NCI-H748 (cell line): ENCODE measurements around the gene OSBPL9.
"Not testable (repeated sequence)": the region's sequence is repeated elsewhere in the genome, so short reads cannot be mapped to it uniquely, and the experiment has no call there.

Experiments used
- DNase-seq: peaks from one replicate; lab custom pipeline; 2025; ENCODE audit not compliant: unreplicated experiment; lab: John Stamatoyannopoulos, UW

The OSBPL9 gene

GRCh38 chr1:51634618-51635017, 17.7 kb downstream of the OSBPL9 start:
- DNase-seq = no peak

GRCh38 chr1:51635615-51636014, 18.7 kb downstream of the OSBPL9 start:
- no peak for DNase-seq

GRCh38 chr1:51636191-51636590, 19.3 kb downstream of the OSBPL9 start:
- no peak for DNase-seq

- no peak for DNase-seq
These were observed 20.1 kb downstream of the OSBPL9 start for GRCh38 chr1:51636764-51637522.

GRCh38 chr1:51638350-51638749, 21.5 kb downstream of the OSBPL9 start:
- DNase-seq = no peak

- DNase-seq = no peak
These were observed 22.8 kb downstream of the OSBPL9 start for GRCh38 chr1:51639694-51640093.

DNA sequence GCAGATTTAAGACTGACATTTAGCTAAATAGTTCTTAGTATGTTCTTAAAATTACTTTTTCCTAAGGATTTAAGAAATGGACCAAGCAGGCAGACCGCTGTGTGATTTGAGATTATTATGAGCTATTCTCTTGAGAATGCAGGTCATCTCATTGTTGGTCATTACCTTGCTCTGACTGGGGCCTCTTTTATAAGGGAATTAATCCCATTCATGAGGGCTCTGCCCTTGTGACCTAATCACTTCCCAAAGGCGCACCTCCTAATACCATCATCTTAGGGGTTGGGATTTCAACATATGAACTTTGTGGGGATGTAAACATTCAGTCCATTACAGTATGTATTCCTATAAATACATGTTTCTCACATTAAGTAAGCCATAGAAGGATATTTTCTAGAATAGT, 24.2 kb downstream of the OSBPL9 start:
- DNase-seq = no peak

- DNase-seq = no peak
These were observed 25.8 kb downstream of the OSBPL9 start for GRCh38 chr1:51642739-51643142.

DNA sequence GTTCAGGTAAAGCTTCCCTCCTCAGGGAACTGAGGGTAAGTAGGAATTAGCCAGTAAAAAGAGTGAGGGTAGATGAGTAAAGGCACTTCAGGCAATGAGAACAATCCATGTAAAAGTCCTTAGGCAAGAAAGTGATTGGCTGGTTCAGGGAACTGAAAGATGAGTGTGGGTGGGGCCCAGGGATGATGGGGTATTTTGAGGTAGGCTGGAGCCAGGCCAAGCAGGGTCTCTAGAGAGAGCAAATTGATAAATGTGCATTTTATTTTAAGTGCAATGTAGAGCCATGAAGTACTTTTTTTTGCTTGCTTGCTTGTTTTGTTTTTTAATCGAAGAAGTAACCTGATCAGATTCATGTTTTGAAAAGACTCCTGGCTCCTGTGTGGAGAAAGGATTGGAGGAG, 26.5 kb downstream of the OSBPL9 start:
- DNase-seq = no peak

GRCh38 chr1:51644020-51644419, 27.1 kb downstream of the OSBPL9 start:
- DNase-seq = no peak

DNA sequence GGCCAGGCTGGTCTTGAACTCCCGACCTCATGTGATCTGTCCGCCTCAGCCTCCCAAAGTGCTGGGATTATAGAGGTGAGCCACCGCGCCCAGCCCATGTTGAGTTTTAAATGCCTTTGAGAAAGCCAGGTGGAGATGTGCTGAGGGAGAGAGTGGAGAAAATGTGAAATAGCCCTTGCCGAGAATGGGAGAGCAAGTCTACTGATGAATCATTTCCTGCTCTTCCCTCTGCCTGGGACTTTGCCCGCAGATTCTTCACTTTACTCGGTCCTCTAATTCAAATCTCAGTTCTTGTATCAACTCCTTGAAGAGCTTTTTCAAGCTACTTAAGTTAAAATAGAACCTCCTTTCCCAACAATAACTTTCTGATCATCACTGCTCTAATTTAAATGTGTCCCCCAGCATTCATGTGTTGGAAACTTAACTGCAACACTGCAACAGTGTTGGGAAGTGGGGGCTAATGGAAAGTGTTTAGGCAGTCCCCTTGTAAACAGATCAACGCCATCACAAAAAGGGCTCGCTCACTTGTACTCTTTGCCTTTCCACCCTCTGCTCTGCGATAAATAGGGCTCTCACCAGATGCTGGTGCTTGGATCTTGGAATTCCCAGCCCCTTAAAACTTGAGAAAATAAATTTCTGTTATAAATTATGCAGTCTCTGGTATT, 27.8 kb downstream of the OSBPL9 start:
- no peak for DNase-seq

DNA sequence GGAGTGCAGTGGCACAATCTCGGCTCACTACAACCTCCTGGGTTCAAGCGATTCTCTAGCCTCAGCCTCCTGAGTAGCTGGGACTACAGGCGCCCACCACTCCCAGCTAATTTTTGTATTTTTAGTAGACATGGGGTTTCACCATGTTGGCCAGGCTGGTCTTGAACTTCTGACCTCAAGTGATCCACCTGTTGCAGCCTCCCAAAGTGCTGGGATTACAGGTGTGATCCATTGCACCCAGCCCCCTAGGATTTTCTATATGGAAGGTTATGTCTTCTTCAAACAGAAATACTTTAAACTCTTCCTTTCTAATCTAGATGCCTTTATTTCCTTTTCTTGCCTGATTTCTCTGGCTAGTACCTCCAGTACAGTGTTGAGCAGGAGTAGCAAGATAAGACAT, 29.7 kb downstream of the OSBPL9 start:
- DNase-seq = not testable (repeated sequence)

DNA sequence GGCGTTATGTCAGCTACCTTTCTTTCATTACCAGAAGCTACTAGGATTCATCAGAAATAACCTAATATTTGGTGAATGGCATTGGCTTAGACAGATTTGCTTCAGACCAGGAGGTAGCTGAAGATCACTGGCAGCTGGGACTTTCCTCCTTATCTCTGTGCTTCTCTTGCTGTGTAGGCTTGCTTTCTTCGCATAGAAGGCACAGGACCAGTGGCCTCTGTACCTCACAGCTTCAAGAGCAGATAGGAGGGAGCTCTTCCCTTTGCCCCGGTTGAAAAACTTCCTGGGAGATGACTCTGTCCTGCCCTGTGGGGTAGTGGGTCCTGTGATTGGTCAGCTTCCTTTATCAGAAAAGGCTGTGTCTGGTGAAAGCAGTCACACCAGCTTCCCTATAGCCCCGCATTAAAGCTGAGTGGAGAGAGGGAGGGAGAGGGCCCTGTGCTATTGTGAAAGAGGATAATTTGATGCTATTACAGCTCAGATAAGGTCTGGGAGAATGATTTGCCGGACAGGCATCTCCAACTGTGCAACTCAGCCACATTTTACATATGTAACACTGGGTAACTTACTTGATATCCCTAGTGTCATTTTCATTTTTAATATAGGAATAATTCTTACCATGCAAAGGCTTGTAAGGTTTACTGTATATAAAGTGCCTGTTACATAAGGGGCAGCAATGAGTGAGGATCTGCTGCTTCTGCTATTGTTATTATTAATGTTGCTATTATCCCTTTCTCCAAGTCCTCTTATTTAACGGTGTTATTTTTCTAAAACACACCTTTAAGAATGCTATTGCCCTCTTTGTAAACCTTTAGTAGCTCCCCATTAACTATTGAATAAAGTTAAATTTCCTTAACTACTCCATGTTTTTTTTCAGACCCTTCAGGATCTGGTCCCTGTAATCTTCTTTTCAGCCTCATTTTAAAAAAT, 31.6 kb downstream of the OSBPL9 start:
- peak; percentile 54 for DNase-seq

- no peak for DNase-seq
These were observed 32.8 kb downstream of the OSBPL9 start for GRCh38 chr1:51649593-51650091.

GRCh38 chr1:51650198-51650597, 33.3 kb downstream of the OSBPL9 start:
- DNase-seq = no peak

GRCh38 chr1:51651552-51651942, 34.7 kb downstream of the OSBPL9 start:
- DNase-seq = no peak

DNA sequence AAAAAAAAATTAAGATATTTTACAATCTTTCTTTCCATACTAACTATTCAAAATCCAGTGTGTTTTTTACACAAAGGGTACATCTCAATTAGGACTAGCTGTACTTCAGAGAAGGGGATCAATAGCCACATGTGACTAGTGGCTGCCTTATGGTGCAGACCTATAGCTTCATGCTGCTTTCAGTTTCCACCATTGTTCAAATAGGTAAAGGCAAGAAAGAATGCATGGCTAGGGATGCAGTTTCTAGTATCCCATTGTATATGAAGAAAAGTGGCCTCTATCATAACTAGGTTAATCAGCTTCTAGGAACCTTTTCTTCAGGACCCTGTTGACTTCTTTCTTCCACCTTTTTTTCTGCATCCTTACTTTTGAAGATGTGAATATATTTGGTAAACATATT, 35.7 kb downstream of the OSBPL9 start:
- no peak for DNase-seq

- DNase-seq = no peak
These were observed 36.2 kb downstream of the OSBPL9 start for GRCh38 chr1:51653127-51653526.

DNA sequence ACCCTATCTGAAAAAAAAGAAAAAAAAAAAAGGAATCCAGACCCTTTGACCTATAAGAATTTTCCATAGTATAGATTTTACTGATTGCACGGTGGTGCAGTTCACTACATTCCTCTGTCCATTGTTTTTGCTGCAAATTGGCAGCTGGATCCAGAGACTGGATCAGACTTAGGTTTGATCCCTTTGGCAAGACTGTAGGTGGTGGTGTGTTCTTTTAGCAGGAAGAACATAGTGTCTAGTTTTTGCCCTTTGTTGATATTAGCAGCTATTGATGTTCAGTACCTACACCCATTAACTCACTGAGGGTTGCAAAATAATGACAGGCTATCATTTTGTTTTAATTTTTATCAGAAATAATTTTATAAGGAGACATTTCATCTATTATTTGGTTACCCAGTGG, 37.1 kb downstream of the OSBPL9 start:
- no peak for DNase-seq

DNA sequence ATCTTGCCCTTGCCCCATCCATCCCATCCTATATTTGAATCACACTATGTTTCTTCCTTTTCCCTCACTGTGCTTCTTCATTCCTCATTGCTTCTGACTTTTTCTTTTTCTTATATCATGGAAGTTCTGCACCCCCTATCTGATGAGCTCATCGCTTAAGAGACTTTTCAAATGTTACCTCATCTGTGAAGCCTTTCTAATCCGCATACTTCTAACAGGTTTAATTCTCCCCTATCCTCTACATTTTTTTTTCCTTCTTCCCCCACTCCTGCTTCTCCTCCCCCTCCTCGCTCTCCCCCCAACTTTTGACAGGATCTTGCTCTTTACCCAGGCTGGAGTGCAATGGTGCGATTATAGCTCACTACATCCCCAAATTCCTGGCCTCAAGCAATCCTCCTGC, 39.5 kb downstream of the OSBPL9 start:
- DNase-seq = no peak

DNA sequence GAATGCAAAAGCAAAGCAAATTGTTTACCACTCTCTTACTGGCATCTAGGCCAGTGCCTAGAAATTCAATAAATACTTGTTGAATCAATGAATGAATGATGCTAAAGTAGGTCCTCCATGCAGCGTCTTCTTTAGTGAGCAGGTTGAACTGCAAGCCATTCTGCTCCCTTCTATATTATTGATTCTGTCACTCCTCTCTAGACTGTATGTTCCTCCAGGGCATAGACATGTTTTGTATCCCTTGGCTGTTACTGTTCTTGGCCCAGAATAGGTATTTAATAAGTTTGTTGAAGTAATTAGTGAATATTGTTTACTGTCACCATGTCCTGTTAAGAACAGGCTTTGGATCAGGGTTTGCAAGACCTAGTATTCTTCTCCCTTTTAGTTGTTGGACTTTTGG, 43.7 kb downstream of the OSBPL9 start:
- no peak for DNase-seq
